ENCODE data around the gene UCN2. TPM values are rescaled to one million over a fixed set of nuclear protein-coding genes. Genes with fewer than 3 reads are reported as not detected.

The UCN2 gene
- total and polyA plus RNA-seq, 2 donors (not counting 3 experiments of a cell fraction or from before 2014, with no cell fraction given): 0.11 TPM; not detected in 1

GRCh38 chr3:48607519-48607918, 43.9 kb upstream of the UCN2 start:
- Histone ChIP-seq H3K79me2 (ENCODE audit: control insufficient read depth, insufficient read depth, low read length) (peaks cover 13% of the 10 kb centered on the region), H3K27ac (ENCODE audit: insufficient read depth, low read depth, low read length) (no peak overlapping the region), H3K9me3 (replicated peaks; ENCODE audit: control insufficient read depth, insufficient read depth, low read length) (no peaks in the 10 kb centered on the region), H3K4me2 (ENCODE audit: insufficient read depth, low read length) (no peak overlapping the region), H3K27me3 (ENCODE audit: control insufficient read depth in 2 of 2, insufficient read depth in 2 of 2, low read length in 2 of 2) (no peaks in the 10 kb centered on the region), H3K9ac (replicated peaks; ENCODE audit: extremely low read depth, insufficient read depth, low read length) (no peak overlapping the region), H4K20me1 (replicated peaks; ENCODE audit: control insufficient read depth, extremely low read depth, insufficient read depth, low read length) (no peaks in the 10 kb centered on the region), H3K4me3 (replicated peaks in 1 of 3; ENCODE audit: insufficient read depth in 1 of 3, low read depth in 1 of 3, low read length in 3 of 3) (no peak overlapping the region), H2AFZ (ENCODE audit: low read depth, low read length) (no peak overlapping the region), H3K36me3 (ENCODE audit: control insufficient read depth in 2 of 2, extremely low read depth in 1 of 2, insufficient read depth in 2 of 2, low read length in 2 of 2) (peaks cover 9 to 32% of the 10 kb centered on the region in 2 experiments), H3K9me1 (replicated peaks; ENCODE audit: control insufficient read depth, extremely low read depth, insufficient read depth, low read length) (no peaks in the 10 kb centered on the region), H3K4me1 (ENCODE audit: control insufficient read depth, extremely low read depth, insufficient read depth, low read length) (peaks cover 6% of the 10 kb centered on the region)
- intact Hi-C loops (cut with micrococcal nuclease) (no loop called here), dilution Hi-C loops (cut with MboI; ENCODE audit: extremely low pct_ligation_motif_present, low sequenced_read_pairs) (no loop called here)
- TF ChIP-seq JUN (IDR thresholded peaks at IDR 0.05; ENCODE audit: borderline replicate concordance, insufficient read depth, insufficient read length, low read depth) (no peak), POLR2AphosphoS5 (IDR thresholded peaks at IDR 0.05; ENCODE audit: insufficient read depth, low read depth, low read length) (no peak), MAX (IDR thresholded peaks at IDR 0.05; ENCODE audit: insufficient read depth, insufficient read length) (no peak), EZH2 (IDR thresholded peaks at IDR 0.05; ENCODE audit: borderline replicate concordance, low read depth, low read length, severe bottlenecking) (no peak), POLR2A (IDR thresholded peaks at IDR 0.05; ENCODE audit: low read depth, low read length) (no peak)
- ChIA-PET CTCF (no interaction called here), POLR2A (no interaction called here)
- BruUV-seq (replicated peaks): no TSS peak
- FAIRE-seq (no peak), DNase-seq (ENCODE audit: low read depth, low spot score) (no peak)

GRCh38 chr3:48601622-48601994, 38.0 kb upstream of the UCN2 start:
- intact Hi-C loops (cut with micrococcal nuclease): no loop called here
- no peaks in the 10 kb centered on the region for H3K9me3 ChIP-seq (replicated peaks; ENCODE audit: control insufficient read depth, insufficient read depth, low read length)
- CTCF ChIA-PET: interaction anchor here (0.7 to 0.9 kb wide), 3 partner anchors 8 to 201 kb away, joined by 3 read pairs; partner anchors contain the start of gene SLC26A6
- no peak for DNase-seq (ENCODE audit: low read depth, low spot score)
- FAIRE-seq: no peak
- no peaks in the 10 kb centered on the region for H4K20me1 ChIP-seq (replicated peaks; ENCODE audit: control insufficient read depth, extremely low read depth, insufficient read depth, low read length)
- TF ChIP-seq MAX (IDR thresholded peaks at IDR 0.05; ENCODE audit: insufficient read depth, insufficient read length): no peak
- TF ChIP-seq MYC (IDR thresholded peaks at IDR 0.05; ENCODE audit: low read depth, low read length): no peak
- no peak for TF ChIP-seq GATA2 (IDR thresholded peaks at IDR 0.05; ENCODE audit: insufficient read depth, insufficient read length, low read depth, low read length)
- no peak for TF ChIP-seq JUN (IDR thresholded peaks at IDR 0.05; ENCODE audit: borderline replicate concordance, insufficient read depth, insufficient read length, low read depth)
- TF ChIP-seq EZH2 (IDR thresholded peaks at IDR 0.05; ENCODE audit: borderline replicate concordance, low read depth, low read length, severe bottlenecking): no peak
- TF ChIP-seq FOS (IDR thresholded peaks at IDR 0.05; ENCODE audit: borderline replicate concordance, insufficient read depth, low read length): no peak
- no peak for TF ChIP-seq POLR2A (IDR thresholded peaks at IDR 0.05; ENCODE audit: low read depth, low read length)
- no peak for TF ChIP-seq POLR2AphosphoS5 (IDR thresholded peaks at IDR 0.05; ENCODE audit: insufficient read depth, low read depth, low read length)
- no peak for TF ChIP-seq CTCF (IDR thresholded peaks at IDR 0.05; ENCODE audit: extremely low read depth in 1 of 2, insufficient read depth in 1 of 2, low read depth in 1 of 2, low read length in 2 of 2)
- H3K36me3 ChIP-seq (ENCODE audit: control insufficient read depth in 2 of 2, extremely low read depth in 1 of 2, insufficient read depth in 2 of 2, low read length in 2 of 2): peaks cover 15 to 64% of the 10 kb centered on the region in 2 experiments
- no peak overlapping the region for H2AFZ ChIP-seq (ENCODE audit: low read depth, low read length)
- H3K9me1 ChIP-seq (replicated peaks; ENCODE audit: control insufficient read depth, extremely low read depth, insufficient read depth, low read length): no peaks in the 10 kb centered on the region
- dilution Hi-C loops (cut with MboI; ENCODE audit: extremely low pct_ligation_motif_present, low sequenced_read_pairs): no loop called here
- H3K27me3 ChIP-seq (ENCODE audit: control insufficient read depth in 2 of 2, insufficient read depth in 2 of 2, low read length in 2 of 2): no peaks in the 10 kb centered on the region
- POLR2A ChIA-PET: no interaction called here
- no peak overlapping the region for H3K27ac ChIP-seq (ENCODE audit: insufficient read depth, low read depth, low read length)
- no peak overlapping the region for H3K4me2 ChIP-seq (ENCODE audit: insufficient read depth, low read length)
- no TSS peak for BruUV-seq (replicated peaks)
- no peaks in the 10 kb centered on the region for H3K79me2 ChIP-seq (ENCODE audit: control insufficient read depth, insufficient read depth, low read length)
- no peak overlapping the region for H3K9ac ChIP-seq (replicated peaks; ENCODE audit: extremely low read depth, insufficient read depth, low read length)
- no peak overlapping the region for H3K4me3 ChIP-seq (replicated peaks in 1 of 3; ENCODE audit: insufficient read depth in 1 of 3, low read depth in 1 of 3, low read length in 3 of 3)
- no peaks in the 10 kb centered on the region for H3K4me1 ChIP-seq (ENCODE audit: control insufficient read depth, extremely low read depth, insufficient read depth, low read length)
